KMS-11 (cell line): Measurements from ENCODE around the gene ZNF419.

Experiments used
- H2AFZ ChIP-seq: fragments of 200-600 bp; sonication (generic); 2 replicates; pipeline ENCODE4 v1.6.1; 2016; ENCODE audit warnings: antibody characterized with exemption, mixed run types, low read depth
- H3K27ac ChIP-seq: fragments of 200-600 bp; sonication (generic); 2 replicates; pipeline ENCODE4 v1.6.1; 2016; ENCODE audit warnings: mild to moderate bottlenecking, mixed run types
- H3K27me3 ChIP-seq: fragments of 200-600 bp; sonication (generic); 2 replicates; pipeline ENCODE4 v1.6.1; 2017; ENCODE audit warnings: mild to moderate bottlenecking, low read depth, mixed run types, moderate library complexity; ENCODE audit not compliant: insufficient read depth
- H3K36me3 ChIP-seq: fragments of 200-600 bp; sonication (generic); 2 replicates; pipeline ENCODE4 v1.6.1; 2017; ENCODE audit warnings: mild to moderate bottlenecking, mixed run types; ENCODE audit not compliant: insufficient read depth
- H3K4me1 ChIP-seq: fragments of 200-600 bp; sonication (generic); 2 replicates; pipeline ENCODE4 v1.6.1; 2016; ENCODE audit warnings: mild to moderate bottlenecking, low read depth, mixed run types; ENCODE audit not compliant: poor library complexity, severe bottlenecking
- H3K4me2 ChIP-seq: fragments of 200-600 bp; sonication (generic); 2 replicates; pipeline ENCODE4 v1.7.0; 2016; ENCODE audit warnings: mild to moderate bottlenecking, mixed run types
- H3K4me3 ChIP-seq: fragments of 200-600 bp; sonication (generic); IDR thresholded peaks from 2 replicates; pipeline ENCODE4 v1.6.1; 2017; ENCODE audit warnings: low read depth, low read length, mixed read lengths; ENCODE audit not compliant: insufficient read depth
- H3K79me2 ChIP-seq: fragments of 200-600 bp; sonication (generic); 2 replicates; pipeline ENCODE4 v1.6.1; 2016; ENCODE audit warnings: low read depth, mixed run types; ENCODE audit not compliant: insufficient read depth
- H3K9ac ChIP-seq: fragments of 200-600 bp; sonication (generic); 2 replicates; pipeline ENCODE4 v1.6.1; 2016; ENCODE audit warnings: mild to moderate bottlenecking, mixed run types
- H4K20me1 ChIP-seq: fragments of 200-600 bp; sonication (generic); 2 replicates; pipeline ENCODE4 v1.6.1; 2016; ENCODE audit warnings: mild to moderate bottlenecking, mixed run types; ENCODE audit not compliant: insufficient read depth
- TF ChIP-seq, protein P1 (sequence below): fragments of 200-600 bp; sonication (generic); conservative IDR thresholded peaks from 2 replicates; pipeline ENCODE4 v1.6.1; 2017; ENCODE audit warnings: low read depth, mild to moderate bottlenecking, antibody characterized with exemption, low read length, moderate library complexity, mixed read lengths

Gene ZNF419

DNA sequence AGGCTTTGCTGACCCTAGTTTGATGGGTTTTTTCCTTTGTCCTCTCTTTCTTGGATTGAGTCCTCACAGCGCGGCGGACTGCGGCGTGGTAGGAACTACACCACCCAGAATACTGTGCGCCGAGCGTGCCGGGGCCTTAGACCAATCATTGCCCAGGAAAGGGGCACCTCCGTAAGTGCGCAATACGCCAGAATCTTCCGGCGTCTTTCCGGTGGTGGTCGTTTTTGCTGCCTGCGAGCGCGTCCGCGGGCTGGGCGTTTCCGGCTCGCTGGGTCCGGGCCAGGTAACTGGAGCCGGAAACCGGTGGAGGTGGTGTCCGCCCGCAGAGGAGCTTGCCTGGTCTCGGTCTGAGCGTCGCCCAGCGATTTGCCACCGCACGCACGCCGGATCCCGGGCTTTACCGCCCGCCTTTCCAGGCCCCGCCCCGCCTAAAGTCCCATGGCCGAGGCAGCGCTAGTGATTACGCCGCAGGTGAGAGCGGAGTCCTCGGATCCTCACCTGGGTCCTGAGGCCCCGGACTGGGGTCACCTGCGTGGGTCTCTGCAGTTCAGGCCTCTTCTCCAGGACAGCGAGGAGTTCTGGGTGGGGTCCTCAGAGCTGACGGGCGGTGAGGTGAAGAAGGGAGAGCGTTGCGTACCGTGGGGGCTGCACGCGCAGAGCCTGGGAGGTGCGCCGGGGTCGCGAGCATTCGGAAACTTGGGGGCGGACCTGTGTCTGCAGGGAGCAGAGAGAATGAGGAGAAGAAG lies 39.8 kb downstream of the ZNF419 start, which contains the start of gene ZNF549:
Gene ZNF549 (plus strand): TSS at position 221 of the 746 bp plus-strand sequence. CDS start 218 bp downstream, at position 439.
- H2AFZ ChIP-seq, result no peak within 1 kb of the TSS
- H3K4me1 ChIP-seq, result no peaks in the 10 kb centered on the region
- H3K79me2 ChIP-seq, result no peaks in the 10 kb centered on the region
- no peak within 1 kb of the TSS for H3K27ac ChIP-seq
- TF ChIP-seq, protein P1, sequence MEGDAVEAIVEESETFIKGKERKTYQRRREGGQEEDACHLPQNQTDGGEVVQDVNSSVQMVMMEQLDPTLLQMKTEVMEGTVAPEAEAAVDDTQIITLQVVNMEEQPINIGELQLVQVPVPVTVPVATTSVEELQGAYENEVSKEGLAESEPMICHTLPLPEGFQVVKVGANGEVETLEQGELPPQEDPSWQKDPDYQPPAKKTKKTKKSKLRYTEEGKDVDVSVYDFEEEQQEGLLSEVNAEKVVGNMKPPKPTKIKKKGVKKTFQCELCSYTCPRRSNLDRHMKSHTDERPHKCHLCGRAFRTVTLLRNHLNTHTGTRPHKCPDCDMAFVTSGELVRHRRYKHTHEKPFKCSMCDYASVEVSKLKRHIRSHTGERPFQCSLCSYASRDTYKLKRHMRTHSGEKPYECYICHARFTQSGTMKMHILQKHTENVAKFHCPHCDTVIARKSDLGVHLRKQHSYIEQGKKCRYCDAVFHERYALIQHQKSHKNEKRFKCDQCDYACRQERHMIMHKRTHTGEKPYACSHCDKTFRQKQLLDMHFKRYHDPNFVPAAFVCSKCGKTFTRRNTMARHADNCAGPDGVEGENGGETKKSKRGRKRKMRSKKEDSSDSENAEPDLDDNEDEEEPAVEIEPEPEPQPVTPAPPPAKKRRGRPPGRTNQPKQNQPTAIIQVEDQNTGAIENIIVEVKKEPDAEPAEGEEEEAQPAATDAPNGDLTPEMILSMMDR, result no peak
- no peak within 1 kb of the TSS for H3K4me2 ChIP-seq
- H4K20me1 ChIP-seq, result no peaks in the 10 kb centered on the region
- no peak within 1 kb of the TSS for H3K4me3 ChIP-seq
- H3K27me3 ChIP-seq, result no peaks in the 10 kb centered on the region
- no peaks in the 10 kb centered on the region for H3K36me3 ChIP-seq
- H3K9ac ChIP-seq, result no peak within 1 kb of the TSS

DNA sequence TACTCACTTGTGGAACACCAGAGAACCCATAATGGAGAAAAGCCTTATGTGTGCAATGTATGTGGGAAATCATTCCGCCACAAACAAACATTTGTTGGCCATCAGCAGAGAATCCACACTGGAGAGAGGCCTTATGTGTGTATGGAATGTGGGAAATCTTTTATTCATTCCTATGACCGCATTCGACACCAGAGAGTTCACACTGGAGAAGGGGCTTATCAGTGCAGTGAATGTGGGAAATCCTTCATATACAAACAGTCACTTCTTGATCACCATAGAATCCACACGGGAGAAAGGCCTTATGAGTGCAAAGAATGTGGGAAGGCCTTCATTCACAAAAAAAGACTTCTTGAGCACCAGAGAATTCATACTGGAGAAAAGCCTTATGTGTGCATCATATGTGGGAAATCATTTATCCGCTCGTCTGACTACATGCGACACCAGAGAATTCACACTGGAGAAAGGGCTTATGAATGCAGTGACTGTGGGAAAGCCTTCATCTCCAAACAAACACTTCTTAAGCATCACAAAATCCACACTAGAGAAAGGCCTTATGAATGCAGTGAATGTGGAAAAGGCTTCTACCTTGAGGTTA lies 50.5 kb downstream of the ZNF419 start:
- Histone ChIP-seq H3K27me3 (no peaks in the 10 kb centered on the region), H2AFZ (no peak overlapping the region), H3K27ac (no peak overlapping the region), H3K9ac (no peak overlapping the region), H3K4me2 (no peak overlapping the region), H3K4me1 (no peaks in the 10 kb centered on the region), H4K20me1 (no peaks in the 10 kb centered on the region), H3K36me3 (no peaks in the 10 kb centered on the region), H3K4me3 (no peak overlapping the region), H3K79me2 (no peaks in the 10 kb centered on the region)
- TF ChIP-seq, protein P1, result no peak
